Vein endothelial cell (primary cell): ENCODE results near the gene NEDD4. TPM values are rescaled to one million over a fixed set of nuclear protein-coding genes. Genes with fewer than 3 reads are reported as not detected.

Experiments used
- small RNA-seq: library from RNA; depleted of rRNA; stranded (forward); fragments of <200 nt; gene quantifications from one replicate; pipeline ENCODE3, GENCODE V24; 2012
- total RNA-seq: library from RNA; depleted of rRNA; stranded (reverse); fragments of >200 nt; gene quantifications from 2 replicates; pipeline ENCODE4 v1.2.3, GENCODE V29; 2012

NEDD4 gene
- total RNA-seq, result 39.5 and 45.3 TPM in 2 replicates

GRCh38 chr15:55993111-55993803 is at the start of gene NEDD4:
NEDD4 (minus strand) TSS chr15:55993612; CDS start chr15:55993555, 57 bp downstream.

Small RNA genes lying within 50 kb of the gene (small RNA-seq; reads per million reads assigned to genes)
- not detected for gene RN7SL568P
